ENCODE results near the gene GSK3A.

The GSK3A gene

GRCh38 chr19:42188665-42189064, 53.7 kb downstream of the GSK3A start:
- no peak overlapping the region for H3K27ac ChIP-seq (ENCODE audit: low read depth, low read length)
- H3K4me3 ChIP-seq (ENCODE audit: low read length), result no peak overlapping the region
- H3K9ac ChIP-seq (ENCODE audit: low read length), result no peak overlapping the region
- H3K4me1 ChIP-seq (ENCODE audit: control insufficient read depth, insufficient read depth, low read length), result no peaks in the 10 kb centered on the region
- no peaks in the 10 kb centered on the region for H3K27me3 ChIP-seq (ENCODE audit: control insufficient read depth, insufficient read depth, low read length)
- H3K36me3 ChIP-seq (ENCODE audit: control insufficient read depth, insufficient read depth, low read length), result no peaks in the 10 kb centered on the region

DNA sequence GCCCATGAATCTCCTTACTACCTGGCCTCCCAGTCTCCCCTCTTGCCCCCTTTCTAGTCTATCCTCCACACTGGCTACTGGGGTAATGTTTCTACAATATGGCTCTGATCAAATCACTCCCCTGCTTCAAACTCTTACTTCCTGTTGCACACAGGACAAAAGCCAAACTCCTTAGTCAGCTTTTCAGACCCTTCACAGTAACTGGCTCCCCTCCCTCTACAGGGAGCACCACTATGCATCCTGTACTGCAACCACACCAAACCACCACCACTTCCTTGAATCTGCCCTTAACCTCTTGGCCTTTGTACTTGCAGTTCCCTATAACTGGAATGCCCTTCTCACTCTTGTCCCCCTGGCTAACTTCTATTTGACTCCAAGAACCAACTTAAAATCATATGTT, 57.1 kb downstream of the GSK3A start:
- no peak overlapping the region for H3K9ac ChIP-seq (ENCODE audit: low read length)
- no peak overlapping the region for H3K27ac ChIP-seq (ENCODE audit: low read depth, low read length)
- peaks cover 4% of the 10 kb centered on the region for H3K27me3 ChIP-seq (ENCODE audit: control insufficient read depth, insufficient read depth, low read length)
- no peak overlapping the region for H3K4me3 ChIP-seq (ENCODE audit: low read length)
- no peaks in the 10 kb centered on the region for H3K4me1 ChIP-seq (ENCODE audit: control insufficient read depth, insufficient read depth, low read length)
- H3K36me3 ChIP-seq (ENCODE audit: control insufficient read depth, insufficient read depth, low read length), result no peaks in the 10 kb centered on the region

GRCh38 chr19:42184401-42184861, 58.0 kb downstream of the GSK3A start:
- Histone ChIP-seq H3K27ac (ENCODE audit: low read depth, low read length) (no peak overlapping the region), H3K36me3 (ENCODE audit: control insufficient read depth, insufficient read depth, low read length) (no peaks in the 10 kb centered on the region), H3K27me3 (ENCODE audit: control insufficient read depth, insufficient read depth, low read length) (peaks cover 11% of the 10 kb centered on the region), H3K4me3 (ENCODE audit: low read length) (no peak overlapping the region), H3K9ac (ENCODE audit: low read length) (no peak overlapping the region), H3K4me1 (ENCODE audit: control insufficient read depth, insufficient read depth, low read length) (no peaks in the 10 kb centered on the region)

Measured in rectal smooth muscle tissue (tissue), 1 donor.